Measurements from ENCODE around the gene C19orf44. TPM values are rescaled to one million over a fixed set of nuclear protein-coding genes. Genes with fewer than 3 reads are reported as not detected.
"Not testable (repeated sequence)": the region's sequence is repeated elsewhere in the genome, so short reads cannot be mapped to it uniquely, and the experiment has no call there.

The C19orf44 gene
- total RNA-seq, 2 experiments from 2014 or later, result 3.5 to 3.6 TPM

GRCh38 chr19:16542045-16542909 lies 46.1 kb downstream of the C19orf44 start, which contains the start of gene CHERP:
Gene CHERP, minus strand, starts transcription at chr19:16542437. Its CDS starts 59 bp downstream, at chr19:16542378.
- H3K36me3 Mint-ChIP-seq, result peaks cover 32% of the 10 kb centered on the region
- no peaks in the 10 kb centered on the region for H3K27me3 Mint-ChIP-seq
- ATAC-seq (peak; percentile 87), DNase-seq (peak; percentile 96)
- peaks cover 53% of the 10 kb centered on the region for H3K4me1 Mint-ChIP-seq
- H3K27ac Mint-ChIP-seq, result peak within 1 kb of the TSS; percentile 90
- no peaks in the 10 kb centered on the region for H3K9me3 Mint-ChIP-seq (ENCODE audit: low read depth)
- H3K4me3 Mint-ChIP-seq, result peak within 1 kb of the TSS; percentile 81
- CTCF ChIA-PET, result interaction anchor here (0.8 to 1.4 kb wide), 7 partner anchors 45 to 131 kb away, joined by 3 to 5 read pairs (median 3); partner anchors contain the start of genes MED26 and SMIM7

DNA sequence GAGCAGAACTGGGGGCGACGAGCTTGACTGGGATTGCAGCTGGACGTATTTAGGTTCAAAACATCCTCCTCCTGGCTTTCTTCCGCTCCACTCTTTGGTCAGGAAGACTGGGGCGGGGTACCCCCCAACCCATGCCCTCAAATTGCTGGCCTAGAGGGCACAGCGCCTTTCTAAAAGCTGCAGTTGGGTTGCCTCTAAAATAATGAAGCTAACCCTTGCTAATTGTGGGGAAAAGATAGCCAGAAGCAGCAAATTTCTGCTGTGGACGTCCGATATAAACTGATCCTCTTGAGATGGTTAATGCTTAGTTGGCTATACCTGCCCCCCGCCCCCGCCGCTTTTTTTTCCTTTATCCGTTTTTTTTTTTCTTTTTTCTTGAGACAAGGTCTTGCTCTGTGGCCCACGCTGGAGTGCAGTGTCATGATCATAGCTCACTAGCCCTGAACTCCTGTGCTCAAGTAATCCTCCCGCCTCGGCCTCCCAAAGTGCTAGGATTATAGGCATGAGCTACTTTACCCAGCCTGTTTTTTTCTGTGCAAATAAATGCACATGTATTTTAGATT lies 46.8 kb downstream of the C19orf44 start:
- ATAC-seq (no peak), DNase-seq (no peak)
- Mint-ChIP-seq H3K9me3 (ENCODE audit: low read depth) (no peaks in the 10 kb centered on the region), H3K27me3 (no peaks in the 10 kb centered on the region), H3K4me3 (peak overlapping the region; percentile 81), H3K36me3 (peaks cover 30% of the 10 kb centered on the region), H3K4me1 (peaks cover 53% of the 10 kb centered on the region), H3K27ac (peak overlapping the region; percentile 90)
- CTCF ChIA-PET, result interaction anchor here (0.8 to 1.4 kb wide), 4 partner anchors 85 to 119 kb away, joined by 3 to 5 read pairs (median 4); partner anchors contain the start of genes MED26 and SMIM7

- ATAC-seq; DNase-seq; H3K9me3 Mint-ChIP-seq (ENCODE audit: low read depth); H3K27me3 Mint-ChIP-seq: not testable (repeated sequence)
- CTCF ChIA-PET, result interaction anchor here (1.0 to 1.4 kb wide), 2 partner anchors 84 to 102 kb away, joined by 4 to 5 read pairs; partner anchors contain the start of gene MED26
- Mint-ChIP-seq H3K27ac (peak overlapping the region; percentile 90), H3K4me1 (peaks cover 53% of the 10 kb centered on the region), H3K36me3 (peaks cover 24% of the 10 kb centered on the region), H3K4me3 (peak overlapping the region; percentile 81)
These were observed 47.5 kb downstream of the C19orf44 start for GRCh38 chr19:16543734-16544133.

GRCh38 chr19:16544473-16545231 lies 48.5 kb downstream of the C19orf44 start:
- CTCF ChIA-PET, result no interaction called here
- Mint-ChIP-seq H3K27me3 (no peaks in the 10 kb centered on the region), H3K36me3 (peaks cover 17% of the 10 kb centered on the region), H3K9me3 (ENCODE audit: low read depth) (no peaks in the 10 kb centered on the region), H3K4me1 (peaks cover 53% of the 10 kb centered on the region), H3K27ac (peak overlapping the region; percentile 63), H3K4me3 (peak overlapping the region; percentile 20)
- no peak for DNase-seq
- ATAC-seq, result no peak

- Mint-ChIP-seq H3K4me1 (peaks cover 45% of the 10 kb centered on the region), H3K9me3 (ENCODE audit: low read depth) (no peaks in the 10 kb centered on the region), H3K27ac (peak overlapping the region; percentile 43), H3K27me3 (no peaks in the 10 kb centered on the region), H3K36me3 (peaks cover 23% of the 10 kb centered on the region), H3K4me3 (no peak overlapping the region)
- CTCF ChIA-PET, result interaction anchor here (1.7 kb wide), 1 partner anchor 64 kb away, joined by 3 read pairs; no protein-coding TSS in a partner anchor
- ATAC-seq, result no peak
- DNase-seq, result no peak
These were observed 52.8 kb downstream of the C19orf44 start for GRCh38 chr19:16548956-16549355.

DNA sequence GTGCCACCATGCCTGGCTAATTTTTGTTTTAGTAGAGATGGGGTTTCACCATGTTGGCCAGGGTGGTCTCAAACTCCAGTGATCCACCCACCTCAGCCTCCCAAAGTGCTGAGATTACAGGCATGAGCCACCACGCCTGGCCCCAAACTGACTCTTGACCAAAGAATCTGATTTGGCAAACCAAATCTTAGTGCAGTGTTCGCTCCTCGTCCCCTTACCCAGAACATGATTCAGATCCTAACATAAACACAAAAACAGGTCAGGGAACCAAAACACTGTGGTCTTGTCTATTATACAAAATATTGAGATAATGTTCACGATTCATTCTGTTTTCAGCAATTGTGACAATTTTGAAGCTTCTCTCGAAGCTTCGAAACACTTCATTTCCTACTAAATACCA lies 55.7 kb downstream of the C19orf44 start:
- Mint-ChIP-seq H3K4me1 (peaks cover 35% of the 10 kb centered on the region), H3K36me3 (peaks cover 23% of the 10 kb centered on the region)
- H3K27me3 Mint-ChIP-seq; ATAC-seq; H3K4me3 Mint-ChIP-seq; H3K9me3 Mint-ChIP-seq (ENCODE audit: low read depth); H3K27ac Mint-ChIP-seq; DNase-seq: not testable (repeated sequence)
- CTCF ChIA-PET, result interaction anchor here (1.1 kb wide), 1 partner anchor 14 kb away, joined by 3 read pairs; no protein-coding TSS in a partner anchor

DNA sequence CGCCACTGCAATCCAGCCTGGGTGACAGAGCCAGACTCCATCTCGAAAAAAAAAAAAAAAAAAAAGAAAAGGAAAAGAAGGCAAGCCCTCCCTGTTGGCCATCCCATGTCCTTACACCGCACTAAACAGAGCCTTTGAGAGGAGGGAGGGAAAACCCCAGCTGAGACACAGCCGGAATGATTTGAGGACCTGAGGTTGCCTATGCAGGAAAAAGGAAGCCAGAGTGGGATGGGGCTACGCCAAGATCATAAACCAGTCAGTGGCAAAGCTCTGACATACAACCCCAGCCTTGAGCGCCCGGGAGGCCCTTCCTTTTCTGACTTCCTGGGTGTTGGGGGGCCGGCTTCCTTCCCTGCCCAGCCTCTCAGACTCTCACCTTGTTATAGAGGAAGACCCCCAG lies 58.6 kb downstream of the C19orf44 start:
- H3K36me3 Mint-ChIP-seq, result peaks cover 34% of the 10 kb centered on the region
- ATAC-seq, result no peak
- H3K4me1 Mint-ChIP-seq, result peaks cover 18% of the 10 kb centered on the region
- no peaks in the 10 kb centered on the region for H3K9me3 Mint-ChIP-seq (ENCODE audit: low read depth)
- no peak overlapping the region for H3K4me3 Mint-ChIP-seq
- H3K27ac Mint-ChIP-seq, result peak overlapping the region; percentile 24
- no peaks in the 10 kb centered on the region for H3K27me3 Mint-ChIP-seq
- no peak for DNase-seq
- CTCF ChIA-PET, result no interaction called here

DNA sequence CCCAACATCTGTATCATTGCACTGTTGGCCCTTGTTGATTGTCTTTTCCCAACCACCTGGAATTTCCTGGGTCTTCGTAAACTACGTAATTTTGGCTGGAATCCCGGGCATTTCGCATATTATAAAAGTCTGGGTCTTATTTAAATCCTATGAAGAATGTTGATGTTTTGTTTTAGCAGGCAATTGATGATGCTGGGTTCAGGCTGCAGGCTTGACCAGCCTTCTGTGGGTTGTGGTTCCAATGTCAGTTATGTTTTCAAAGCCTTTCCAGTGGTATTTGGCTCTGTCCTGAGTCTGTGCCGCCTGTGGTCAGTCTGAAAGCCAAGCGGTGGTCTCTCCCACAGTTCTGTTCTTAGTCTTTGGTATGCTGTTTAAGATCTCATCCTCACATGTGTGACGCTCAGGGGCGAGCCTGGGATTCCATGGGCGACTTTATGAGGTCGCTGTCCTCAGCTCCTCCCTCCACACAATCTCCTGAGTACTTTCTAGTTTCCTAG lies 63.6 kb downstream of the C19orf44 start:
- Mint-ChIP-seq H3K36me3 (peaks cover 47% of the 10 kb centered on the region), H3K4me1 (peaks cover 20% of the 10 kb centered on the region), H3K27ac (no peak overlapping the region), H3K9me3 (ENCODE audit: low read depth) (no peaks in the 10 kb centered on the region), H3K4me3 (no peak overlapping the region), H3K27me3 (no peaks in the 10 kb centered on the region)
- ATAC-seq, result no peak
- CTCF ChIA-PET, result no interaction called here
- no peak for DNase-seq

- Mint-ChIP-seq H3K9me3 (ENCODE audit: low read depth) (no peaks in the 10 kb centered on the region), H3K27me3 (no peaks in the 10 kb centered on the region), H3K4me1 (peaks cover 28% of the 10 kb centered on the region), H3K36me3 (peaks cover 55% of the 10 kb centered on the region), H3K27ac (peak overlapping the region; percentile 43), H3K4me3 (no peak overlapping the region)
- DNase-seq (no peak), ATAC-seq (no peak)
- CTCF ChIA-PET, result interaction anchor here (2.4 kb wide), 1 partner anchor 12 kb away, joined by 11 read pairs; no protein-coding TSS in a partner anchor
These were observed 65.2 kb downstream of the C19orf44 start for GRCh38 chr19:16561382-16561781.

DNA sequence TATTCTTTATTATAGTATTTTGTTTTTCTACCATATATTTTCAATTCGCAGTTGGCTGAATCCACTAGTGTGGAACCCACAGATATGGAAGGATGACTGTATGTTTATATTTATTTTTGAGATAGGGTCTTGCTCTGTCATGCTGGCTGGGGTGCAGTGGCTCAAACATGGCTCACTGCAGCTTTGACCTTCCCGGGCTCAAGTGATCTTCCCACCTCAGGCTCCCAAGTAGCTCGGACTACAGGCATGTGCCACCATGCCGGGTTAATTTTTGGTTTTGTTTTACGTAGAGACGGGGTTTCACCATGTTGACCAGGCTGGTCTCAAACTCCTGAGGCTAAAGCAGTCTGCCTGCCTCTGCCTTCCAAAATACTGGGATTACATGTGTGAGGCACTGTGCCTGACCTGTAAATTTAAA lies 66.4 kb downstream of the C19orf44 start:
- Mint-ChIP-seq H3K4me1 (peaks cover 35% of the 10 kb centered on the region), H3K27ac (peak overlapping the region; percentile 61), H3K27me3 (no peaks in the 10 kb centered on the region), H3K9me3 (ENCODE audit: low read depth) (no peaks in the 10 kb centered on the region), H3K4me3 (no peak overlapping the region), H3K36me3 (peaks cover 58% of the 10 kb centered on the region)
- CTCF ChIA-PET, result interaction anchor here (2.4 kb wide), 1 partner anchor 11 kb away, joined by 11 read pairs; no protein-coding TSS in a partner anchor
- no peak for DNase-seq
- no peak for ATAC-seq

DNA sequence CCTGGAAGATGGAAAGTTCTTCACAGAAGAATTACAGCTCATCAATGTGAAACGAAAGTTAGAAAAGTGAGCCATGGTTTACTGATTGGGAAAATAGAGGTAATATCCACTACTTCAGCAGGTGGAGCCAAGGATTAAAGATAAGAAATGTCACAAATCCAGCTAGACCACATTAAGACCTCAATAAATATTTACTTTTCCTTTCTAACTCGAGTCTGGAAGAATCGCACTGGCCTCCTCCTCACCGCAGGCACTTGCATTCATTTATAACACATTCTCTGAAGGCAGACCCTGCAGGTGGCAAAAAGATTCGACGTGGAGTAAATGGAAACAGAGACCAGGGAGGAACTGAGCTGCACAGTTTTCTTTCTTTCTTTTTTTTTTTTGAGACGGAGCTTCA lies 68.6 kb downstream of the C19orf44 start:
- DNase-seq, result no peak
- Mint-ChIP-seq H3K27ac (peak overlapping the region; percentile 36), H3K9me3 (ENCODE audit: low read depth) (no peaks in the 10 kb centered on the region), H3K36me3 (peaks cover 58% of the 10 kb centered on the region), H3K4me1 (peaks cover 49% of the 10 kb centered on the region), H3K4me3 (no peak overlapping the region), H3K27me3 (no peaks in the 10 kb centered on the region)
- no peak for ATAC-seq
- CTCF ChIA-PET, result no interaction called here

GRCh38 chr19:16566161-16566560 lies 70.0 kb downstream of the C19orf44 start:
- Mint-ChIP-seq H3K4me1 (peaks cover 57% of the 10 kb centered on the region), H3K4me3 (peak overlapping the region; percentile 37), H3K9me3 (ENCODE audit: low read depth) (no peaks in the 10 kb centered on the region), H3K27me3 (no peaks in the 10 kb centered on the region), H3K27ac (peak overlapping the region; percentile 94), H3K36me3 (peaks cover 60% of the 10 kb centered on the region)
- CTCF ChIA-PET, result interaction anchor here (0.7 to 2.1 kb wide), 5 partner anchors 8 to 21 kb away, joined by 3 to 7 read pairs (median 3); no protein-coding TSS in a partner anchor
- DNase-seq, result peak; percentile 93
- peak; percentile 99 for ATAC-seq

Data from activated CD8-positive, alpha-beta memory T cell treated with anti-CD3 and anti-CD28 coated beads, Interleukin-2, amount 10 ng/mL, durations not matched to agents 7 days and 5 days (primary cell).